Testis (tissue), 2 donors: Measurements from ENCODE around the gene RBKS.

Experiments used
- CTCF ChIP-seq, 3 experiments: fragments of 450-650 bp in 2 of 3; fragments of 200-600 bp in 1 of 3; sonication (generic) in 1 of 3; IDR thresholded peaks; one replicate each; pipeline ENCODE4 v1.5.1; 2016 to 2019; ENCODE audit warnings: antibody characterized with exemption in 3 of 3, mild to moderate bottlenecking in 2 of 3, moderate library complexity in 1 of 3
- POLR2A ChIP-seq: fragments of 450-650 bp; IDR thresholded peaks from one replicate; pipeline ENCODE4 v1.6.1; 2017; ENCODE audit warnings: antibody characterized with exemption, mild to moderate bottlenecking, moderate library complexity

GRCh38 chr2:27814758-27815157 lies 75.4 kb downstream of the RBKS start:
- no peak for TF ChIP-seq CTCF (IDR thresholded peaks at IDR 0.05)
- no peak for TF ChIP-seq POLR2A
